ENCODE measurements around the gene LAYN. TPM values are rescaled to one million over a fixed set of nuclear protein-coding genes. Genes with fewer than 3 reads are reported as not detected.

Gene LAYN
- total RNA-seq, 1 donor from 2014 or later = 9.2 TPM

- Mint-ChIP-seq H3K27ac (no peak overlapping the region), H3K9me3 (no peaks in the 10 kb centered on the region), H3K36me3 (no peaks in the 10 kb centered on the region), H3K27me3 (no peaks in the 10 kb centered on the region), H3K4me3 (no peak overlapping the region), H3K4me1 (ENCODE audit: unreplicated experiment) (peaks cover 8% of the 10 kb centered on the region)
- TF ChIP-seq CTCF (conservative IDR thresholded peaks at IDR 0.05) = no peak
- no peak for DNase-seq (ENCODE audit: extremely low spot score, unreplicated experiment)
Observed at GRCh38 chr11:111549196-111549868, 8.8 kb downstream of the LAYN start.

GRCh38 chr11:111549869-111550203 is 9.3 kb downstream of the LAYN start:
- no peak overlapping the region for H3K4me3 Mint-ChIP-seq
- H3K9me3 Mint-ChIP-seq = no peaks in the 10 kb centered on the region
- H3K4me1 Mint-ChIP-seq (ENCODE audit: unreplicated experiment) = peaks cover 8% of the 10 kb centered on the region
- no peaks in the 10 kb centered on the region for H3K36me3 Mint-ChIP-seq
- no peak overlapping the region for H3K27ac Mint-ChIP-seq
- no peak for DNase-seq (ENCODE audit: extremely low spot score, unreplicated experiment)
- no peaks in the 10 kb centered on the region for H3K27me3 Mint-ChIP-seq
- TF ChIP-seq CTCF (conservative IDR thresholded peaks at IDR 0.05) = no peak

DNA sequence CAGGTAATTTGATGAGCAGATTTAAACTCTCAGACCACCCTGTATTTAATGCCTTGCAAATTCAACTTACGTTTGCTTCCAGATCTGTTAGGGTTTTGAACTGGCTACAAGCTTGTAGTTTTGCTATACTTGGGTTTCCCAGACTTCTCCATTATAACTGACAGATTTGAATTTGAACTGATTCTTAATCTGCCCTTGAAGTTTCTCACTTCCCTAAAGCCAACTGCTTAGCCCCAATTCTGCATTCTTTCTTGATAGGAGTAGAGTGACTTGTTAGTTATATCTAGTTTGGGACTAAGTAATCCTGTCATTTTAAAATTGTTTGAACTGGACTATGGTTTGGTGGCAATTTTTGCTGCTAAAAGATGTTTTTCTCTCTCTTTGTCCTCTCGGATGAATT is 9.7 kb downstream of the LAYN start:
- Mint-ChIP-seq H3K27me3 (no peaks in the 10 kb centered on the region), H3K27ac (no peak overlapping the region), H3K9me3 (peaks cover 3% of the 10 kb centered on the region), H3K36me3 (no peaks in the 10 kb centered on the region), H3K4me3 (no peak overlapping the region), H3K4me1 (ENCODE audit: unreplicated experiment) (peaks cover 8% of the 10 kb centered on the region)
- TF ChIP-seq CTCF (conservative IDR thresholded peaks at IDR 0.05) = no peak
- DNase-seq (ENCODE audit: extremely low spot score, unreplicated experiment) = no peak

- no peak overlapping the region for H3K4me3 Mint-ChIP-seq
- H3K36me3 Mint-ChIP-seq = peaks cover 4% of the 10 kb centered on the region
- no peak overlapping the region for H3K27ac Mint-ChIP-seq
- no peak for TF ChIP-seq CTCF (conservative IDR thresholded peaks at IDR 0.05)
- peaks cover 5% of the 10 kb centered on the region for H3K9me3 Mint-ChIP-seq
- peaks cover 7% of the 10 kb centered on the region for H3K4me1 Mint-ChIP-seq (ENCODE audit: unreplicated experiment)
- no peaks in the 10 kb centered on the region for H3K27me3 Mint-ChIP-seq
- DNase-seq (ENCODE audit: extremely low spot score, unreplicated experiment) = no peak
Observed at GRCh38 chr11:111554532-111554931, 14.0 kb downstream of the LAYN start.

DNA sequence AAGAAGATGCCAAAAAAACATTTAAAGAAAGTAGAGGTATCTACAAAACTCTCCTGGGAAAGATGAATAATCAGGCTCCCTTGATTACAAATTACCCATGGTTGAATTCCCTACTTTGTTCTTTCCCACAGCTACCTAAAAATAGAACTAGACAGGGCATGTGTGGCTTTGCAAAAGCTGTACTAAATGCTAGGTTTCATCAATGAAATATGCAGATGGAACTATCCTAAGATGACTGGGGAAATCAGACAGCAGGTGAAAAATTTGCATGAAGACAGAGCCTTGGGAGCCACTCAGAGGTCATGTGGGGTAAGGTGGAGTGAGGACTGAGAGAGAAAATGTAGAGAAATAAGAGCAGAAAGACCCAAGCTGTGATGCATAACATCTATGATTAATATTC is 14.7 kb downstream of the LAYN start:
- Mint-ChIP-seq H3K27me3 (no peaks in the 10 kb centered on the region), H3K9me3 (peaks cover 5% of the 10 kb centered on the region), H3K4me3 (no peak overlapping the region), H3K36me3 (peaks cover 4% of the 10 kb centered on the region), H3K27ac (peak overlapping the region; percentile 48), H3K4me1 (ENCODE audit: unreplicated experiment) (peaks cover 4% of the 10 kb centered on the region)
- TF ChIP-seq CTCF (conservative IDR thresholded peaks at IDR 0.05) = no peak
- no peak for DNase-seq (ENCODE audit: extremely low spot score, unreplicated experiment)
